Tibial artery (tissue), 4 donors: ENCODE results near the gene UNK.
A peak's percentile ranks its signal among the peaks of the same experiment; 100 is the strongest.
"Not testable (repeated sequence)": the region's sequence is repeated elsewhere in the genome, so short reads cannot be mapped to it uniquely, and the experiment has no call there.

ENCODE experiments used
- DNase-seq, 2 donors: peaks; one replicate each; pipeline ENCODE4 v3.0.0-alpha.2; 2019
- H3K27ac ChIP-seq, 2 donors: fragments of 200-600 bp; sonication (generic) in 1 of 2; 1 replicate in 1 of 2; 2 replicates in 1 of 2; pipeline ENCODE4 v1.5.1; 2018 to 2019; ENCODE audit warnings: mild to moderate bottlenecking in 1 of 2
- H3K27me3 ChIP-seq, 2 donors: fragments of 200-600 bp; sonication (generic) in 1 of 2; one replicate each; pipeline versions ENCODE4 v1.5.1 to v1.6.0; 2016 to 2019
- H3K36me3 ChIP-seq, 3 donors: fragments of 200-600 bp; sonication (generic) in 2 of 3; one replicate each; pipeline ENCODE4 v1.5.1; 2016 to 2019; ENCODE audit warnings: mild to moderate bottlenecking in 2 of 3
- H3K4me1 ChIP-seq, 4 donors: fragments of 200-600 bp; sonication (generic) in 2 of 4; 1 replicate in 3 of 4; 2 replicates in 1 of 4; pipeline ENCODE4 v1.5.1; 2016 to 2019
- H3K4me3 ChIP-seq, 2 donors: fragments of 200-600 bp; sonication (generic) in 1 of 2; 1 replicate in 1 of 2; 2 replicates in 1 of 2; pipeline ENCODE4 v1.5.1; 2018 to 2019; ENCODE audit warnings: mild to moderate bottlenecking in 2 of 2
- H3K9me3 ChIP-seq, 3 donors: fragments of 200-600 bp; sonication (generic) in 1 of 3; one replicate each; pipeline ENCODE4 v1.5.1; 2016 to 2019
- intact Hi-C: fragments of 100-400 bp; cut with DNase I; formaldehyde crosslinking; loops from one replicate; pipeline ENCODE4 v1.15.0; 2023; ENCODE audit warnings: low total_unique reads
- TF ChIP-seq, protein P1 (sequence below), 2 experiments: fragments of 200-600 bp in 1 of 2; fragments of 450-650 bp in 1 of 2; IDR thresholded peaks; one replicate each; pipeline ENCODE4 v1.5.1; 2017 to 2019; ENCODE audit warnings: antibody characterized with exemption in 2 of 2, mild to moderate bottlenecking in 1 of 2, moderate library complexity in 1 of 2

The UNK gene

DNA sequence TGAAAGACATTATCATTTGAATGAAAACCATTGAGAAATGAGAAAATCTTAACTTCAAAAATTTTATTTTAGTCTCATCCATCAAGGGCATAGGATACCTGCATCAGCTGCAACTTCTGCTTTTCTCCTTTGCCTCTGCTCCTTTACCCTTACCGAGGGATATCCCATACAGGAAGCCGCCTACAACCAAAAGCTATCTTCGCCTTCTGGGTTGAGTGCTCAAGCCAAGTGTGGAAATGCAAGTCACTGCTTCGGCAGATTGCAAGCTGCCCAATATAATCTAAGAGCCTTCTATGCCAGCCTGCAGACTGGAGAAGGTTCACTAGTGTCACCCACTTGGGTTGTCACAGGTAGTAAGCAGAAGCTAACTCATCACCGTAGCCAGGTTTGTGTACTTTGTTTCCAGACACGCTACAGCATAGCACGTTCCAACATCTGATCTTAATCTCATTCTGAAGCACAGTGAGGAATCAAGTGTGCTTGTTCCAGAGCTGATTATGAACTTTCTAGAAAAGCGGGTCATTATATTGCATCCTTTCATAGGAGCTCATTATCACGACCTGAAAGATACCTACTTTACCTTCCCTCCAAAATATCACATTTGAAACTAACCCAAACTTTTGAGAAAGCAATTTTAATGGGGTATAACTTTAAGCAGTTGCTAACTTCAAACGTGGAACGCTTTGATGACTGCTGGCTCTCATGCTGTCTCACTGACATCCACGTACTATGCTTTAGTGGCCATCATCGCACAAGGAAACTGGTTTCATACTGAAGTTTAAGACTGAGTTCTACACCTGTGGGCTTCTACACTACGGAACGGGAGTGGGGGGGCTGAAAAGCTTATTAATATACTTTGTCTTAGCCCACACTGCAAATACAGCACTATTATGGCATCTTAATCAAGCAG, 8.0 kb upstream of the UNK start:
- intact Hi-C loops: no loop called here

GRCh38 chr17:75777296-75777922, 7.2 kb upstream of the UNK start:
- DNase-seq: no peak

More for the DNA sequence above, 8.0 kb upstream of the UNK start:
- TF ChIP-seq, protein P1, sequence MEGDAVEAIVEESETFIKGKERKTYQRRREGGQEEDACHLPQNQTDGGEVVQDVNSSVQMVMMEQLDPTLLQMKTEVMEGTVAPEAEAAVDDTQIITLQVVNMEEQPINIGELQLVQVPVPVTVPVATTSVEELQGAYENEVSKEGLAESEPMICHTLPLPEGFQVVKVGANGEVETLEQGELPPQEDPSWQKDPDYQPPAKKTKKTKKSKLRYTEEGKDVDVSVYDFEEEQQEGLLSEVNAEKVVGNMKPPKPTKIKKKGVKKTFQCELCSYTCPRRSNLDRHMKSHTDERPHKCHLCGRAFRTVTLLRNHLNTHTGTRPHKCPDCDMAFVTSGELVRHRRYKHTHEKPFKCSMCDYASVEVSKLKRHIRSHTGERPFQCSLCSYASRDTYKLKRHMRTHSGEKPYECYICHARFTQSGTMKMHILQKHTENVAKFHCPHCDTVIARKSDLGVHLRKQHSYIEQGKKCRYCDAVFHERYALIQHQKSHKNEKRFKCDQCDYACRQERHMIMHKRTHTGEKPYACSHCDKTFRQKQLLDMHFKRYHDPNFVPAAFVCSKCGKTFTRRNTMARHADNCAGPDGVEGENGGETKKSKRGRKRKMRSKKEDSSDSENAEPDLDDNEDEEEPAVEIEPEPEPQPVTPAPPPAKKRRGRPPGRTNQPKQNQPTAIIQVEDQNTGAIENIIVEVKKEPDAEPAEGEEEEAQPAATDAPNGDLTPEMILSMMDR (IDR thresholded peaks at IDR 0.05): no peak
- H3K27me3 ChIP-seq: no peaks in the 10 kb centered on the region
- H3K4me1 ChIP-seq: peaks cover 0 to 39% (median 28%) of the 10 kb centered on the region in 4 donors
- H3K9me3 ChIP-seq: no peaks in the 10 kb centered on the region
- H3K4me3 ChIP-seq: peak overlapping the region; percentile 78
- DNase-seq: peak in 1 of 2 donors; percentile 48
- peak overlapping the region in 1 of 2 donors; percentile 97 for H3K27ac ChIP-seq
- H3K36me3 ChIP-seq: peaks cover 44 to 59% (median 50%) of the 10 kb centered on the region in 3 donors

GRCh38 chr17:75778066-75778860, 6.3 kb upstream of the UNK start:
- Histone ChIP-seq H3K4me1 (peaks cover 0 to 46% (median 33%) of the 10 kb centered on the region in 4 donors), H3K36me3 (peaks cover 44 to 59% (median 50%) of the 10 kb centered on the region in 3 donors), H3K4me3 (peak overlapping the region; percentile 78), H3K27ac (peak overlapping the region; percentile 97 to 99)
- intact Hi-C loops, DNase-seq, H3K9me3 ChIP-seq, H3K27me3 ChIP-seq: not testable (repeated sequence)

More at GRCh38 chr17:75777296-75777922, 7.2 kb upstream of the UNK start:
- Histone ChIP-seq H3K27me3 (no peaks in the 10 kb centered on the region), H3K4me3 (peak overlapping the region; percentile 78), H3K27ac (peak overlapping the region in 1 of 2 donors; percentile 97), H3K4me1 (peaks cover 0 to 39% (median 28%) of the 10 kb centered on the region in 4 donors), H3K36me3 (peaks cover 44 to 59% (median 50%) of the 10 kb centered on the region in 3 donors), H3K9me3 (no peaks in the 10 kb centered on the region)
- intact Hi-C loops: no loop called here
- TF ChIP-seq, protein P1 (IDR thresholded peaks at IDR 0.05): no peak

DNA sequence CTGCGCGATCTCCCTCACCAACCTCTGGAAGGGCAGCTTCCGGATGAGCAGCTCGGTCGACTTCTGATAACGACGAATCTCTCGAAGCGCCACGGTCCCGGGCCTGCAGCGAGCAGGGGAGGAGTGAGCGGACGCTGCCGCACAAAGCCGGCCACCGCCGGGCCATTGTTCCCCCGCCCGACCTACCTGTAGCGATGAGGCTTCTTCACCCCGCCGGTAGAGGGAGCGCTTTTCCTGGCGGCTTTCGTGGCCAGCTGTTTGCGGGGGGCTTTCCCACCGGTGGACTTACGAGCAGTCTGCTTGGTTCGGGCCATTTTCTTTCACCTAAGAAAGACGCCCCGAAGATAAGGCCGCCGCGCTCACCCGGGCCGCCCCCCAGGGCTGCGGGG, 5.8 kb upstream of the UNK start:
- Histone ChIP-seq H3K4me1 (peaks cover 0 to 51% (median 38%) of the 10 kb centered on the region in 4 donors), H3K9me3 (no peaks in the 10 kb centered on the region), H3K36me3 (peaks cover 44 to 55% (median 48%) of the 10 kb centered on the region in 3 donors), H3K27ac (peak overlapping the region; percentile 97 to 99), H3K27me3 (no peaks in the 10 kb centered on the region), H3K4me3 (peak overlapping the region; percentile 78)
- TF ChIP-seq, protein P1 (IDR thresholded peaks at IDR 0.05): peak; percentile 36 to 43
- intact Hi-C loops: no loop called here
- DNase-seq: no peak

DNA sequence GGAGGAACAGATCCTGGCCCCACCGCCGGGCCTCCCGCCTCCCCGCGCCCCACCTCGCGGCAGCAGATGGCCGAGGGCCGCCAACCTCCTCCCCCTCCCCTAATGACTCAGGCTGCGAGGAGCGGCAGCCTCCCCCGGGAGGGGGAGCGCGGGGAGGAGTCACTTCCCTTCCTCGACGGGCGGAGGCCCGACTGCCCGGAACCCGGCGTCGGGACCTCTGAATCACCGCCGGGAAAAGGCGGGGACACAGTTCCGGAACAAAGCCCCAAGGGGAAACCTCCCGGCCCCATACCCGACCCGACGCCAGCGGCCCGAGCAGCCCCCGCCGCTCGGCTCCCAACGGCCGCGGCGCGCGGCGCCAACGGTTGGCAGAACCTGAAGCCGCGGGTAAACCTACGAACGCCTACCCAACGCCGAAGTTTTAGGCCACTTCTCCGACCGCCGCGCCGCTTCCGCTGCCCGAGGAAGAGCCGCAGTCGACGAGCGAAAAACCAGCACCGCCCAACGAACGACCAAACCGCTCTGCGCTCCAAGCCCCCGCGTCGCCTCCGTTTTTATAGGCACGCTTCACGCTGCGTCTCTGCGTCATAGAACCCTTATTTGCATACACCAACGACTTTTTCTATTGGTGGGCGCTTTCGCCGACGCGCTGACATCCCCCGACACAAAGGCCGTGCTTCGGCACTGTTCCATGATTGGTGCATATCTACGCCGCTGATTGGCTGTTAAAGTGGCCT, 5.2 kb upstream of the UNK start:
- H3K27me3 ChIP-seq: no peaks in the 10 kb centered on the region
- peak overlapping the region; percentile 97 to 99 for H3K27ac ChIP-seq
- peak; percentile 98 to 99 for DNase-seq
- H3K36me3 ChIP-seq: peaks cover 43 to 50% (median 43%) of the 10 kb centered on the region in 3 donors
- H3K4me1 ChIP-seq: peaks cover 2 to 55% (median 42%) of the 10 kb centered on the region in 4 donors
- peak overlapping the region; percentile 78 for H3K4me3 ChIP-seq
- intact Hi-C loops: no loop called here
- H3K9me3 ChIP-seq: no peaks in the 10 kb centered on the region
- TF ChIP-seq, protein P1 (IDR thresholded peaks at IDR 0.05): peak in 1 of 2 experiments; percentile 26
